Cardiac muscle cell (in vitro differentiated cells and primary cell): ENCODE results near the gene TREML2. TPM values are rescaled to one million over a fixed set of nuclear protein-coding genes. Genes with fewer than 3 reads are reported as not detected.

Source experiments
- DNase-seq, 2 donors: peaks; one replicate each; pipeline versions ENCODE4 v3.0.0 to v3.0.0-alpha.2; 2010 to 2017; ENCODE audit warnings: low read depth in 1 of 2, low spot score in 1 of 2
- H3K27ac ChIP-seq: fragments of 200-600 bp; sonication (generic); 2 replicates; pipeline ENCODE4 v1.5.1; 2016
- H3K27me3 ChIP-seq: fragments of 200-600 bp; sonication (generic); 2 replicates; pipeline ENCODE4 v1.6.0; 2016; ENCODE audit warnings: control low read depth
- H3K36me3 ChIP-seq: fragments of 200-600 bp; sonication (generic); 2 replicates; pipeline ENCODE4 v1.5.1; 2016; ENCODE audit warnings: control low read depth
- H3K4me1 ChIP-seq: fragments of 200-600 bp; sonication (generic); 2 replicates; pipeline ENCODE4 v1.8.1; 2017; ENCODE audit warnings: low read depth, mild to moderate bottlenecking, mixed run types
- H3K4me3 ChIP-seq: fragments of 200-600 bp; sonication (generic); 2 replicates; pipeline ENCODE4 v1.5.1; 2016; ENCODE audit warnings: mild to moderate bottlenecking
- H3K9me3 ChIP-seq: fragments of 200-600 bp; sonication (generic); 2 replicates; pipeline ENCODE4 v1.5.1; 2017; ENCODE audit warnings: low read depth, mild to moderate bottlenecking, control low read depth
- CTCF ChIP-seq: IDR thresholded peaks from 2 replicates; pipeline ENCODE4 v1.5.1; 2012; ENCODE audit warnings: low read depth, mild to moderate bottlenecking, low read length
- polyA plus RNA-seq: library from polyadenylated mRNA; unstranded; fragments of >200 nt; fragmentation: Nextera tagmentation; extraction: Ambion mirVana; gene quantifications from 2 replicates; pipeline ENCODE4 v1.2.1, GENCODE V29; 2016
- total RNA-seq: library from RNA; depleted of rRNA; stranded (reverse); fragments of >200 nt; gene quantifications from 2 replicates; pipeline ENCODE4 v1.2.3, GENCODE V29; 2016

The TREML2 gene
- total and polyA plus RNA-seq, 2 experiments from 2014 or later: not detected

- Histone ChIP-seq H3K9me3 (no peaks in the 10 kb centered on the region), H3K27me3 (no peaks in the 10 kb centered on the region), H3K36me3 (no peaks in the 10 kb centered on the region), H3K4me1 (no peaks in the 10 kb centered on the region), H3K27ac (no peak overlapping the region), H3K4me3 (no peak overlapping the region)
- no peak for DNase-seq
- no peak for TF ChIP-seq CTCF
Measured at GRCh38 chr6:41179163-41179562, 21.8 kb downstream of the TREML2 start.

GRCh38 chr6:41177695-41178094 lies 23.3 kb downstream of the TREML2 start:
- H3K4me3 ChIP-seq: no peak overlapping the region
- TF ChIP-seq CTCF: no peak
- H3K9me3 ChIP-seq: no peaks in the 10 kb centered on the region
- H3K27ac ChIP-seq: no peak overlapping the region
- no peak for DNase-seq
- H3K4me1 ChIP-seq: no peaks in the 10 kb centered on the region
- no peaks in the 10 kb centered on the region for H3K27me3 ChIP-seq
- H3K36me3 ChIP-seq: no peaks in the 10 kb centered on the region

- Histone ChIP-seq H3K27me3 (no peaks in the 10 kb centered on the region), H3K27ac (no peak overlapping the region), H3K4me1 (no peaks in the 10 kb centered on the region), H3K4me3 (no peak overlapping the region), H3K9me3 (no peaks in the 10 kb centered on the region), H3K36me3 (no peaks in the 10 kb centered on the region)
- TF ChIP-seq CTCF: no peak
- DNase-seq: no peak
Measured at GRCh38 chr6:41177287-41177686, 23.7 kb downstream of the TREML2 start.

GRCh38 chr6:41176189-41176588 lies 24.8 kb downstream of the TREML2 start:
- H3K4me1 ChIP-seq: no peaks in the 10 kb centered on the region
- H3K9me3 ChIP-seq: no peaks in the 10 kb centered on the region
- DNase-seq: no peak
- H3K36me3 ChIP-seq: no peaks in the 10 kb centered on the region
- H3K27ac ChIP-seq: no peak overlapping the region
- H3K4me3 ChIP-seq: no peak overlapping the region
- no peaks in the 10 kb centered on the region for H3K27me3 ChIP-seq
- no peak for TF ChIP-seq CTCF

GRCh38 chr6:41175084-41175483 lies 25.9 kb downstream of the TREML2 start:
- Histone ChIP-seq H3K4me3 (no peak overlapping the region), H3K27ac (no peak overlapping the region), H3K4me1 (no peaks in the 10 kb centered on the region), H3K36me3 (no peaks in the 10 kb centered on the region), H3K27me3 (no peaks in the 10 kb centered on the region), H3K9me3 (no peaks in the 10 kb centered on the region)
- no peak for DNase-seq
- no peak for TF ChIP-seq CTCF

GRCh38 chr6:41174610-41175009 lies 26.3 kb downstream of the TREML2 start:
- Histone ChIP-seq H3K27me3 (no peaks in the 10 kb centered on the region), H3K9me3 (no peaks in the 10 kb centered on the region), H3K36me3 (no peaks in the 10 kb centered on the region), H3K4me1 (no peaks in the 10 kb centered on the region), H3K4me3 (no peak overlapping the region), H3K27ac (no peak overlapping the region)
- DNase-seq: no peak
- no peak for TF ChIP-seq CTCF
